Gastroesophageal sphincter (tissue), 3 donors: ENCODE results near the gene LPP.

Source experiments
- EP300 ChIP-seq: sonication (generic); formaldehyde crosslinking; IDR thresholded peaks from one replicate; pipeline ENCODE4 v1.6.1; 2017; ENCODE audit warnings: antibody characterized with exemption, mild to moderate bottlenecking
- POLR2AphosphoS5 ChIP-seq: sonication (generic); formaldehyde crosslinking; IDR thresholded peaks from one replicate; pipeline ENCODE4 v1.6.1; 2017; ENCODE audit warnings: antibody characterized with exemption
- TF ChIP-seq, protein P1 (sequence below), 4 experiments: fragments of 200-600 bp in 2 of 4; fragments of 450-650 bp in 2 of 4; sonication (generic) in 1 of 4; IDR thresholded peaks; one replicate each; pipeline ENCODE4 v1.5.1; 2017 to 2019; ENCODE audit warnings: antibody characterized with exemption in 4 of 4, mild to moderate bottlenecking in 2 of 4, moderate library complexity in 2 of 4

DNA sequence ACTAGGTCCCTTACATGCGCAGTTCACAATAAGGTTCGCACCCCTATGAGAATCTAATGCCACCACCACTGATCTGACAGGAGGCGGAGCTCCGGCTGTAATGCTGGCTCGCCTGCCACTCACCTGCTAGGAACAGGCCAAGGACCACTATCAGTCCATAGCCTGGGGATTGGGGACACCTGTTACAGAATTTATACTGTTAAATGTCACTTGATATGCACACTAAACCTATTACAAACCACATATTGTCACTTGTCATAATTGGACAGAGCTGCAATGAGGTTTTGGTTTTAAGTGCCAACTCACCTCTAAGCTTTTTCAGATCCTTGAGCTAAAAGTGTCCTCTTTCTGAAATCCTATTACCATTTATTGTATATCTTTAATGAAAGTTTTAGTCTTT is 509.9 kb downstream of the LPP start:
- TF ChIP-seq, protein P1, sequence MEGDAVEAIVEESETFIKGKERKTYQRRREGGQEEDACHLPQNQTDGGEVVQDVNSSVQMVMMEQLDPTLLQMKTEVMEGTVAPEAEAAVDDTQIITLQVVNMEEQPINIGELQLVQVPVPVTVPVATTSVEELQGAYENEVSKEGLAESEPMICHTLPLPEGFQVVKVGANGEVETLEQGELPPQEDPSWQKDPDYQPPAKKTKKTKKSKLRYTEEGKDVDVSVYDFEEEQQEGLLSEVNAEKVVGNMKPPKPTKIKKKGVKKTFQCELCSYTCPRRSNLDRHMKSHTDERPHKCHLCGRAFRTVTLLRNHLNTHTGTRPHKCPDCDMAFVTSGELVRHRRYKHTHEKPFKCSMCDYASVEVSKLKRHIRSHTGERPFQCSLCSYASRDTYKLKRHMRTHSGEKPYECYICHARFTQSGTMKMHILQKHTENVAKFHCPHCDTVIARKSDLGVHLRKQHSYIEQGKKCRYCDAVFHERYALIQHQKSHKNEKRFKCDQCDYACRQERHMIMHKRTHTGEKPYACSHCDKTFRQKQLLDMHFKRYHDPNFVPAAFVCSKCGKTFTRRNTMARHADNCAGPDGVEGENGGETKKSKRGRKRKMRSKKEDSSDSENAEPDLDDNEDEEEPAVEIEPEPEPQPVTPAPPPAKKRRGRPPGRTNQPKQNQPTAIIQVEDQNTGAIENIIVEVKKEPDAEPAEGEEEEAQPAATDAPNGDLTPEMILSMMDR (IDR thresholded peaks at IDR 0.05), result no peak
- TF ChIP-seq POLR2AphosphoS5 (no peak), EP300 (no peak)
